Caco-2 (cell line): ENCODE data around the gene SKOR1. TPM values are rescaled to one million over a fixed set of nuclear protein-coding genes. Genes with fewer than 3 reads are reported as not detected.

ENCODE experiments used
- BruUV-seq: library from RNA; stranded (reverse); fragments of 400-500 nt; replicated peaks from 2 replicates; lab custom pipeline; 2021; lab: Mats Ljungman, UMichigan
- CTCF ChIA-PET: fragments of 300-600 bp; sonication (Branson Sonifier 250); formaldehyde crosslinking; loops from one replicate; lab custom pipeline; 2022; ENCODE audit warnings: antibody characterized with exemption; lab: Charles Lee
- POLR2A ChIA-PET: fragments of 300-600 bp; sonication (Branson Sonifier 250); formaldehyde crosslinking; loops from one replicate; lab custom pipeline; 2022; ENCODE audit warnings: antibody characterized with exemption; lab: Charles Lee
- DNase-seq, 2 experiments: peaks; one replicate each; pipeline versions ENCODE4 v3.0.0 to v3.0.0-alpha.2; 2020 to 2022
- H3K27me3 ChIP-seq: replicated peaks from 2 replicates; pipeline ENCODE4 v1.6.0; 2011; ENCODE audit warnings: low read length; ENCODE audit not compliant: control insufficient read depth, insufficient read depth
- H3K36me3 ChIP-seq: 2 replicates; pipeline ENCODE4 v1.5.1; 2011; ENCODE audit warnings: low read length; ENCODE audit not compliant: control insufficient read depth, insufficient read depth
- H3K4me1 ChIP-seq: fragments of 250-450 bp; sonication (Bioruptor Pico); 2 replicates; pipeline ENCODE4 v1.5.1; 2020; ENCODE audit warnings: mild to moderate bottlenecking
- H3K4me3 ChIP-seq: 2 replicates; pipeline ENCODE4 v1.5.1; 2011; ENCODE audit warnings: low read depth, mild to moderate bottlenecking, control low read depth, low read length
- H3K9me3 ChIP-seq: fragments of 250-450 bp; sonication (Bioruptor Pico); 2 replicates; pipeline ENCODE4 v1.5.1; 2020; ENCODE audit warnings: mild to moderate bottlenecking, moderate library complexity
- H3K27ac Mint-ChIP-seq: one replicate; pipeline ENCODE4 v1.8.0; 2022; ENCODE audit warnings: mixed read lengths; ENCODE audit not compliant: unreplicated experiment
- H3K27me3 Mint-ChIP-seq: one replicate; pipeline ENCODE4 v1.8.0; 2022; ENCODE audit warnings: mixed read lengths; ENCODE audit not compliant: insufficient read depth, unreplicated experiment
- H3K36me3 Mint-ChIP-seq: one replicate; pipeline ENCODE4 v1.8.0; 2022; ENCODE audit warnings: mild to moderate bottlenecking, mixed read lengths; ENCODE audit not compliant: insufficient read depth, unreplicated experiment
- H3K4me1 Mint-ChIP-seq: one replicate; pipeline ENCODE4 v1.8.0; 2022; ENCODE audit warnings: low read depth, mixed read lengths; ENCODE audit not compliant: unreplicated experiment
- H3K4me3 Mint-ChIP-seq: one replicate; pipeline ENCODE4 v1.8.0; 2022; ENCODE audit warnings: mild to moderate bottlenecking, moderate library complexity, mixed read lengths; ENCODE audit not compliant: unreplicated experiment
- H3K9me3 Mint-ChIP-seq: one replicate; pipeline ENCODE4 v1.8.0; 2022; ENCODE audit warnings: mixed read lengths; ENCODE audit not compliant: unreplicated experiment
- CTCF ChIP-seq, 2 experiments: fragments of 200-600 bp in 1 of 2; IDR thresholded peaks; 1 replicate in 1 of 2; 2 replicates in 1 of 2; pipeline versions ENCODE4 v1.5.1 to v1.8.0; 2011 to 2022; ENCODE audit warnings: antibody characterized with exemption in 1 of 2, control low read depth in 1 of 2, inconsistent platforms in 1 of 2, low read depth in 1 of 2, low read length in 1 of 2, mild to moderate bottlenecking in 1 of 2, moderate library complexity in 1 of 2; ENCODE audit not compliant: insufficient read depth in 1 of 2, severe bottlenecking in 1 of 2, unreplicated experiment in 1 of 2
- intact Hi-C: fragments of 100-400 bp; cut with micrococcal nuclease; formaldehyde crosslinking; loops from one replicate; pipeline ENCODE4 v1.10.0; 2022; ENCODE audit not compliant: unreplicated experiment
- total RNA-seq: library from RNA; stranded (reverse); gene quantifications from 2 replicates; pipeline ENCODE4 v1.2.3, GENCODE V29; 2022

Gene SKOR1
- total RNA-seq, 1 experiment from 2014 or later: not detected

GRCh38 chr15:67840749-67841512 lies 15.6 kb downstream of the SKOR1 start:
- peak overlapping the region; percentile 95 for H3K27ac Mint-ChIP-seq
- ChIA-PET POLR2A (interaction anchor here (0.6 to 0.7 kb wide), 5 partner anchors 17 to 314 kb away, joined by 3 to 9 read pairs (median 3); partner anchors contain the start of gene PIAS1), CTCF (interaction anchor here (0.6 to 1.0 kb wide), 2 partner anchors 105 to 278 kb away, joined by 3 to 4 read pairs; no protein-coding TSS in a partner anchor)
- intact Hi-C loops: loop anchor here (1.0 to 10.0 kb wide), 4 partner anchors 22 to 796 kb away; partner anchors contain the start of gene PIAS1
- H3K9me3 Mint-ChIP-seq: no peaks in the 10 kb centered on the region
- Histone ChIP-seq H3K4me3 (peak overlapping the region; percentile 85), H3K9me3 (no peaks in the 10 kb centered on the region), H3K36me3 (no peaks in the 10 kb centered on the region), H3K4me1 (peaks cover 37% of the 10 kb centered on the region), H3K27me3 (no peaks in the 10 kb centered on the region)
- H3K4me3 Mint-ChIP-seq: peak overlapping the region; percentile 70
- TSS peak; percentile 61 for BruUV-seq
- H3K36me3 Mint-ChIP-seq: peaks cover 15% of the 10 kb centered on the region
- TF ChIP-seq CTCF (IDR thresholded peaks at IDR 0.05; ENCODE audit: insufficient read depth in 1 of 2, low read depth in 1 of 2, low read length in 1 of 2, severe bottlenecking in 1 of 2, unreplicated experiment in 1 of 2): no peak
- no peaks in the 10 kb centered on the region for H3K27me3 Mint-ChIP-seq
- peak in 1 of 2 experiments; percentile 42 for DNase-seq
- H3K4me1 Mint-ChIP-seq: peaks cover 27% of the 10 kb centered on the region

- intact Hi-C loops: loop anchor here (2.0 to 10.0 kb wide), 3 partner anchors 21 to 797 kb away; partner anchors contain the start of gene PIAS1
- Histone ChIP-seq H3K9me3 (no peaks in the 10 kb centered on the region), H3K27me3 (no peaks in the 10 kb centered on the region), H3K4me3 (peak overlapping the region; percentile 85), H3K4me1 (peaks cover 37% of the 10 kb centered on the region), H3K36me3 (no peaks in the 10 kb centered on the region)
- POLR2A ChIA-PET: interaction anchor here (0.6 to 0.7 kb wide), 4 partner anchors 17 to 314 kb away, joined by 3 to 9 read pairs (median 4); no protein-coding TSS in a partner anchor
- peak overlapping the region; percentile 95 for H3K27ac Mint-ChIP-seq
- H3K9me3 Mint-ChIP-seq: no peaks in the 10 kb centered on the region
- H3K27me3 Mint-ChIP-seq: no peaks in the 10 kb centered on the region
- peaks cover 27% of the 10 kb centered on the region for H3K4me1 Mint-ChIP-seq
- DNase-seq: no peak
- H3K36me3 Mint-ChIP-seq: peaks cover 15% of the 10 kb centered on the region
- BruUV-seq: no TSS peak
- no peak for TF ChIP-seq CTCF (IDR thresholded peaks at IDR 0.05; ENCODE audit: insufficient read depth in 1 of 2, low read depth in 1 of 2, low read length in 1 of 2, severe bottlenecking in 1 of 2, unreplicated experiment in 1 of 2)
- CTCF ChIA-PET: interaction anchor here (0.6 to 1.0 kb wide), 2 partner anchors 104 to 277 kb away, joined by 3 to 4 read pairs; no protein-coding TSS in a partner anchor
- peak overlapping the region; percentile 70 for H3K4me3 Mint-ChIP-seq
Measured at GRCh38 chr15:67841513-67841762, 16.1 kb downstream of the SKOR1 start.

GRCh38 chr15:67843092-67843501 lies 17.8 kb downstream of the SKOR1 start:
- no peak for TF ChIP-seq CTCF (IDR thresholded peaks at IDR 0.05; ENCODE audit: insufficient read depth in 1 of 2, low read depth in 1 of 2, low read length in 1 of 2, severe bottlenecking in 1 of 2, unreplicated experiment in 1 of 2)
- no TSS peak for BruUV-seq
- Mint-ChIP-seq H3K27me3 (no peaks in the 10 kb centered on the region), H3K27ac (peak overlapping the region; percentile 92), H3K9me3 (no peaks in the 10 kb centered on the region), H3K36me3 (peaks cover 15% of the 10 kb centered on the region), H3K4me3 (peak overlapping the region; percentile 33), H3K4me1 (peaks cover 27% of the 10 kb centered on the region)
- ChIA-PET POLR2A (interaction anchor here (0.8 to 1.5 kb wide), 4 partner anchors 11 to 211 kb away, joined by 3 to 5 read pairs (median 4); partner anchors contain the start of gene PIAS1), CTCF (interaction anchor here (1.0 kb wide), 1 partner anchor 119 kb away, joined by 4 read pairs; no protein-coding TSS in a partner anchor)
- H3K27me3 ChIP-seq: no peaks in the 10 kb centered on the region
- no peak overlapping the region for H3K4me3 ChIP-seq
- intact Hi-C loops: loop anchor here (1.0 to 10.0 kb wide), 2 partner anchors 73 to 798 kb away; no protein-coding TSS in a partner anchor
- no peak for DNase-seq
- H3K4me1 ChIP-seq: peaks cover 37% of the 10 kb centered on the region
- H3K9me3 ChIP-seq: no peaks in the 10 kb centered on the region
- no peaks in the 10 kb centered on the region for H3K36me3 ChIP-seq
